K562 (cell line): ENCODE measurements around the gene SLC7A4. TPM values are rescaled to one million over a fixed set of nuclear protein-coding genes. Genes with fewer than 3 reads are reported as not detected.
A peak's percentile ranks its signal among the peaks of the same experiment; 100 is the strongest.

ENCODE experiments used
- BRD9 ChIP-seq: fragments of 450-650 bp; IDR thresholded peaks from 2 replicates; pipeline ENCODE4 v1.6.1; 2018; ENCODE audit warnings: low read depth; ENCODE audit not compliant: partially characterized antibody
- EP300 ChIP-seq: IDR thresholded peaks from 2 replicates; pipeline ENCODE4 v1.6.1; 2012; ENCODE audit warnings: low read length, improper control_type of control experiment
- TEAD1 ChIP-seq, 2 experiments: fragments of 450-650 bp in 1 of 2; sonication (generic) in 1 of 2; formaldehyde crosslinking; IDR thresholded peaks; 2 replicates each; pipeline versions ENCODE4 v1.4.0 to v1.8.0; 2020 to 2022; ENCODE audit warnings: mild to moderate bottlenecking in 2 of 2, missing genetic modification reagents in 1 of 2
- polyA plus RNA-seq, 8 experiments: library from polyadenylated mRNA; depleted of rRNA in 4 of 8; stranded (reverse) in 5 of 8; unstranded in 3 of 8; fragments of >200 nt; fragmentation: Nextera tagmentation in 2 of 8; fragmentation: Illumina TruSeq in 1 of 8; extraction: Ambion mirVana in 2 of 8; extraction: Trizol in 1 of 8; gene quantifications; 2 replicates each; pipeline versions ENCODE4 v1.2.1 to v1.2.3, GENCODE V29; 2011 to 2014; ENCODE audit warnings: inconsistent platforms in 1 of 8, missing spikeins in 1 of 8
- total RNA-seq, 7 experiments: library from RNA; depleted of rRNA in 6 of 7; stranded (reverse); fragments of >200 nt in 6 of 7; fragmentation: Illumina TruSeq in 2 of 7; extraction: Trizol in 2 of 7; gene quantifications; 2 replicates each; pipeline versions ENCODE4 v1.2.1 to v1.2.3, GENCODE V29; 2011 to 2021; ENCODE audit warnings: low replicate concordance in 1 of 7
- TF ChIP-seq, protein P1 (sequence below): fragments of 450-650 bp; IDR thresholded peaks from 2 replicates; pipeline ENCODE4 v1.6.1; 2016; ENCODE audit warnings: low read depth
- TF ChIP-seq, protein P2 (sequence below): sonication (generic); formaldehyde crosslinking; IDR thresholded peaks from 2 replicates; pipeline ENCODE4 v1.8.0; 2023; ENCODE audit warnings: mild to moderate bottlenecking, missing genetic modification reagents
- TF ChIP-seq, protein P3 (sequence below): sonication (generic); formaldehyde crosslinking; IDR thresholded peaks from 2 replicates; pipeline ENCODE4 v1.8.1; 2023; ENCODE audit warnings: mild to moderate bottlenecking, missing genetic modification reagents
- TF ChIP-seq, protein P4 (sequence below): fragments of 450-650 bp; IDR thresholded peaks from 2 replicates; pipeline ENCODE4 v1.6.1; 2016; ENCODE audit warnings: missing biosample characterization, missing genetic modification characterization
- TF ChIP-seq, protein P5 (sequence below): fragments of 450-650 bp; formaldehyde crosslinking; IDR thresholded peaks from 2 replicates; pipeline ENCODE4 v1.4.0; 2020; ENCODE audit warnings: mild to moderate bottlenecking, mixed read lengths
- TF ChIP-seq, protein P6 (sequence below): fragments of 250-450 bp; sonication (Bioruptor Pico); IDR thresholded peaks from 2 replicates; pipeline ENCODE4 v1.5.0; 2022; ENCODE audit warnings: mild to moderate bottlenecking

Gene SLC7A4
- total and polyA plus RNA-seq, 9 of the 15 experiments (the other 6 are each of a cell fraction or from before 2014, with no cell fraction given): not detected

DNA sequence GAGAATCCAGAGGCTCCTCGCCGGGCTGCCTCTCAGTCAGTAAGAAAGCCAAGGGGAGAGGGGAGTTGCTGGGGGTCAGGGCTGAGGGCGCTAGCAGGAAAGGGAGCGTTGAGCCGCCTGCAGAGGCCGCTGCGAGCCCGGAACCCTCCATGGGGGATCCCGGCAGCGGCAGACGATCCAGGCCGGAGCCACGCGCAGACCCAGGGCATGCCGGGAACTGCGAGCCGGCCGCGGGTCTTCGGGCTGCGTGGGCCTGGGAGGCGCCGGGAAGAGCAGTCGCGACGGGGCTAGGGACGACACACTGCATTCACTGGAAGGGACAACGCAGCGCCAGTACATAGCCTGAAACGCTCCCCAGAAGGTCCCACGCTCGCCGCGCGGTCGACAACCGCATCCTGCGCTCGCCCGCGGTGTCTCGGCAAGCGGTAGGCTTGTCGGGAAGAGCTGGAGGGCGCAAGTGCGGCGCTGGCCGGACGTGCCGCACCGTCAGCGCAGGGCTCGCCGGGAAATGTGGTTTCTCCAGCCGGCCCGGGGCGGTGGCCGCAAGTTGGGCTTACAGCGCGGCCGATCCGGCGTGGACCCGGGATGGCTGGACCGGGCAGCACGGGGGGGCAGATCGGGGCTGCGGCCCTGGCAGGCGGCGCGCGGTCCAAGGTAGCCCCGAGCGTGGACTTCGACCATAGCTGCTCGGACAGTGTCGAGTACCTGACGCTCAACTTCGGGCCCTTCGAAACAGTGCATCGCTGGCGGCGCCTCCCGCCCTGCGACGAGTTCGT lies 50.4 kb downstream of the SLC7A4 start, which contains the start of gene LZTR1 (continued):
- TF ChIP-seq, protein P1, sequence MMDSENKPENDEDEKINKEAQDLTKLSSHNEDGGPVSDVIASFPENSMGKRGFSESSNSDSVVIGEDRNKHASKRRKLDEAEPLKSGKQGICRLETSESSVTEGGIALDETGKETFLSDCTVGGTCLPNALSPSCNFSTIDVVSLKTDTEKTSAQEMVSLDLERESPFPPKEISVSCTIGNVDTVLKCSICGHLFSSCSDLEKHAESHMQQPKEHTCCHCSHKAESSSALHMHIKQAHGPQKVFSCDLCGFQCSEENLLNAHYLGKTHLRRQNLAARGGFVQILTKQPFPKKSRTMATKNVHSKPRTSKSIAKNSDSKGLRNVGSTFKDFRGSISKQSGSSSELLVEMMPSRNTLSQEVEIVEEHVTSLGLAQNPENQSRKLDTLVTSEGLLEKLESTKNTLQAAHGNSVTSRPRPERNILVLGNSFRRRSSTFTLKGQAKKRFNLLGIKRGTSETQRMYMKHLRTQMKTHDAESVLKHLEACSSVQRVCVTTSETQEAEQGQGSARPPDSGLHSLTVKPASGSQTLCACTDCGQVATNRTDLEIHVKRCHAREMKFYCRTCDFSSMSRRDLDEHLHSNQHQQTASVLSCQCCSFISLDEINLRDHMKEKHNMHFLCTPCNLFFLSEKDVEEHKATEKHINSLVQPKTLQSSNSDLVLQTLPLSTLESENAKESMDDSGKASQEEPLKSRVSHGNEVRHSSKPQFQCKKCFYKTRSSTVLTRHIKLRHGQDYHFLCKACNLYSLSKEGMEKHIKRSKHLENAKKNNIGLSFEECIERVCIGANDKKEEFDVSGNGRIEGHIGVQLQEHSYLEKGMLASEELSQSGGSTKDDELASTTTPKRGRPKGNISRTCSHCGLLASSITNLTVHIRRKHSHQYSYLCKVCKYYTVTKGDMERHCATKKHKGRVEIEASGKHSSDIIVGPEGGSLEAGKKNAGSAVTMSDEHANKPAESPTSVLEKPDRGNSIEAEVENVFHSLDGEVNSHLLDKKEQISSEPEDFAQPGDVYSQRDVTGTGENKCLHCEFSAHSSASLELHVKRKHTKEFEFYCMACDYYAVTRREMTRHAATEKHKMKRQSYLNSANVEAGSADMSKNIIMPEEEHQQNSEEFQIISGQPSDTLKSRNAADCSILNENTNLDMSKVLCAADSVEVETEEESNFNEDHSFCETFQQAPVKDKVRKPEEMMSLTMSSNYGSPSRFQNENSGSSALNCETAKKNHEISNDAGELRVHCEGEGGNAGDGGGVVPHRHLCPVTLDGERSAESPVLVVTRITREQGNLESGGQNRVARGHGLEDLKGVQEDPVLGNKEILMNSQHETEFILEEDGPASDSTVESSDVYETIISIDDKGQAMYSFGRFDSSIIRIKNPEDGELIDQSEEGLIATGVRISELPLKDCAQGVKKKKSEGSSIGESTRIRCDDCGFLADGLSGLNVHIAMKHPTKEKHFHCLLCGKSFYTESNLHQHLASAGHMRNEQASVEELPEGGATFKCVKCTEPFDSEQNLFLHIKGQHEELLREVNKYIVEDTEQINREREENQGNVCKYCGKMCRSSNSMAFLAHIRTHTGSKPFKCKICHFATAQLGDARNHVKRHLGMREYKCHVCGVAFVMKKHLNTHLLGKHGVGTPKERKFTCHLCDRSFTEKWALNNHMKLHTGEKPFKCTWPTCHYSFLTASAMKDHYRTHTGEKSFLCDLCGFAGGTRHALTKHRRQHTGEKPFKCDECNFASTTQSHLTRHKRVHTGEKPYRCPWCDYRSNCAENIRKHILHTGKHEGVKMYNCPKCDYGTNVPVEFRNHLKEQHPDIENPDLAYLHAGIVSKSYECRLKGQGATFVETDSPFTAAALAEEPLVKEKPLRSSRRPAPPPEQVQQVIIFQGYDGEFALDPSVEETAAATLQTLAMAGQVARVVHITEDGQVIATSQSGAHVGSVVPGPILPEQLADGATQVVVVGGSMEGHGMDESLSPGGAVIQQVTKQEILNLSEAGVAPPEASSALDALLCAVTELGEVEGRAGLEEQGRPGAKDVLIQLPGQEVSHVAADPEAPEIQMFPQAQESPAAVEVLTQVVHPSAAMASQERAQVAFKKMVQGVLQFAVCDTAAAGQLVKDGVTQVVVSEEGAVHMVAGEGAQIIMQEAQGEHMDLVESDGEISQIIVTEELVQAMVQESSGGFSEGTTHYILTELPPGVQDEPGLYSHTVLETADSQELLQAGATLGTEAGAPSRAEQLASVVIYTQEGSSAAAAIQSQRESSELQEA: no peak
- TF ChIP-seq, protein P2, sequence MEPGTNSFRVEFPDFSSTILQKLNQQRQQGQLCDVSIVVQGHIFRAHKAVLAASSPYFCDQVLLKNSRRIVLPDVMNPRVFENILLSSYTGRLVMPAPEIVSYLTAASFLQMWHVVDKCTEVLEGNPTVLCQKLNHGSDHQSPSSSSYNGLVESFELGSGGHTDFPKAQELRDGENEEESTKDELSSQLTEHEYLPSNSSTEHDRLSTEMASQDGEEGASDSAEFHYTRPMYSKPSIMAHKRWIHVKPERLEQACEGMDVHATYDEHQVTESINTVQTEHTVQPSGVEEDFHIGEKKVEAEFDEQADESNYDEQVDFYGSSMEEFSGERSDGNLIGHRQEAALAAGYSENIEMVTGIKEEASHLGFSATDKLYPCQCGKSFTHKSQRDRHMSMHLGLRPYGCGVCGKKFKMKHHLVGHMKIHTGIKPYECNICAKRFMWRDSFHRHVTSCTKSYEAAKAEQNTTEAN: no peak
- TF ChIP-seq TEAD1 (CRISPR knock-in tag; IDR thresholded peaks at IDR 0.05): peak in 1 of 2 experiments; percentile 98; a peak in 2 of 4 replicates
- TF ChIP-seq, protein P3, sequence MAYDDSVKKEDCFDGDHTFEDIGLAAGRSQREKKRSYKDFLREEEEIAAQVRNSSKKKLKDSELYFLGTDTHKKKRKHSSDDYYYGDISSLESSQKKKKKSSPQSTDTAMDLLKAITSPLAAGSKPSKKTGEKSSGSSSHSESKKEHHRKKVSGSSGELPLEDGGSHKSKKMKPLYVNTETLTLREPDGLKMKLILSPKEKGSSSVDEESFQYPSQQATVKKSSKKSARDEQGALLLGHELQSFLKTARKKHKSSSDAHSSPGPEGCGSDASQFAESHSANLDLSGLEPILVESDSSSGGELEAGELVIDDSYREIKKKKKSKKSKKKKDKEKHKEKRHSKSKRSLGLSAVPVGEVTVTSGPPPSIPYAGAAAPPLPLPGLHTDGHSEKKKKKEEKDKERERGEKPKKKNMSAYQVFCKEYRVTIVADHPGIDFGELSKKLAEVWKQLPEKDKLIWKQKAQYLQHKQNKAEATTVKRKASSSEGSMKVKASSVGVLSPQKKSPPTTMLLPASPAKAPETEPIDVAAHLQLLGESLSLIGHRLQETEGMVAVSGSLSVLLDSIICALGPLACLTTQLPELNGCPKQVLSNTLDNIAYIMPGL: peak; percentile 100
- TF ChIP-seq, protein P4, sequence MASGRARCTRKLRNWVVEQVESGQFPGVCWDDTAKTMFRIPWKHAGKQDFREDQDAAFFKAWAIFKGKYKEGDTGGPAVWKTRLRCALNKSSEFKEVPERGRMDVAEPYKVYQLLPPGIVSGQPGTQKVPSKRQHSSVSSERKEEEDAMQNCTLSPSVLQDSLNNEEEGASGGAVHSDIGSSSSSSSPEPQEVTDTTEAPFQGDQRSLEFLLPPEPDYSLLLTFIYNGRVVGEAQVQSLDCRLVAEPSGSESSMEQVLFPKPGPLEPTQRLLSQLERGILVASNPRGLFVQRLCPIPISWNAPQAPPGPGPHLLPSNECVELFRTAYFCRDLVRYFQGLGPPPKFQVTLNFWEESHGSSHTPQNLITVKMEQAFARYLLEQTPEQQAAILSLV (tag): peak; percentile 89
- TF ChIP-seq, protein P5, sequence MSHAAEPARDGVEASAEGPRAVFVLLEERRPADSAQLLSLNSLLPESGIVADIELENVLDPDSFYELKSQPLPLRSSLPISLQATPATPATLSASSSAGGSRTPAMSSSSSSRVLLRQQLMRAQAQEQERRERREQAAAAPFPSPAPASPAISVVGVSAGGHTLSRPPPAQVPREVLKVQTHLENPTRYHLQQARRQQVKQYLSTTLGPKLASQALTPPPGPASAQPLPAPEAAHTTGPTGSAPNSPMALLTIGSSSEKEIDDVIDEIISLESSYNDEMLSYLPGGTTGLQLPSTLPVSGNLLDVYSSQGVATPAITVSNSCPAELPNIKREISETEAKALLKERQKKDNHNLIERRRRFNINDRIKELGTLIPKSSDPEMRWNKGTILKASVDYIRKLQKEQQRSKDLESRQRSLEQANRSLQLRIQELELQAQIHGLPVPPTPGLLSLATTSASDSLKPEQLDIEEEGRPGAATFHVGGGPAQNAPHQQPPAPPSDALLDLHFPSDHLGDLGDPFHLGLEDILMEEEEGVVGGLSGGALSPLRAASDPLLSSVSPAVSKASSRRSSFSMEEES: peak; percentile 43
- TF ChIP-seq, protein P6, sequence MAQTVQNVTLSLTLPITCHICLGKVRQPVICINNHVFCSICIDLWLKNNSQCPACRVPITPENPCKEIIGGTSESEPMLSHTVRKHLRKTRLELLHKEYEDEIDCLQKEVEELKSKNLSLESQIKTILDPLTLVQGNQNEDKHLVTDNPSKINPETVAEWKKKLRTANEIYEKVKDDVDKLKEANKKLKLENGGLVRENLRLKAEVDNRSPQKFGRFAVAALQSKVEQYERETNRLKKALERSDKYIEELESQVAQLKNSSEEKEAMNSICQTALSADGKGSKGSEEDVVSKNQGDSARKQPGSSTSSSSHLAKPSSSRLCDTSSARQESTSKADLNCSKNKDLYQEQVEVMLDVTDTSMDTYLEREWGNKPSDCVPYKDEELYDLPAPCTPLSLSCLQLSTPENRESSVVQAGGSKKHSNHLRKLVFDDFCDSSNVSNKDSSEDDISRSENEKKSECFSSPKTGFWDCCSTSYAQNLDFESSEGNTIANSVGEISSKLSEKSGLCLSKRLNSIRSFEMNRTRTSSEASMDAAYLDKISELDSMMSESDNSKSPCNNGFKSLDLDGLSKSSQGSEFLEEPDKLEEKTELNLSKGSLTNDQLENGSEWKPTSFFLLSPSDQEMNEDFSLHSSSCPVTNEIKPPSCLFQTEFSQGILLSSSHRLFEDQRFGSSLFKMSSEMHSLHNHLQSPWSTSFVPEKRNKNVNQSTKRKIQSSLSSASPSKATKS (CRISPR knock-in tag): peak; percentile 88
- TF ChIP-seq BRD9: no peak
- TF ChIP-seq EP300: no peak
